ENCODE measurements around the gene LOX. TPM values are rescaled to one million over a fixed set of nuclear protein-coding genes. Genes with fewer than 3 reads are reported as not detected.

Gene LOX
- total RNA-seq, result 38.8 TPM

GRCh38 chr5:122078116-122079110 lies at the start of gene LOX:
TSS of gene LOX (minus strand) at chr5:122078259. CDS start at chr5:122077985, 274 bp downstream.
- intact Hi-C loops (cut with DNase I), result no loop called here
- peak within 1 kb of the TSS; percentile 64 to 71 for H3K4me3 ChIP-seq
- no peaks in the 10 kb centered on the region for H3K36me3 ChIP-seq
- H3K9me3 ChIP-seq, result no peaks in the 10 kb centered on the region
- H3K27me3 ChIP-seq, result no peaks in the 10 kb centered on the region
- peak within 1 kb of the TSS; percentile 80 for H3K27ac ChIP-seq
- H3K4me1 ChIP-seq, result peaks cover 30% of the 10 kb centered on the region
- peak in 1 of 2 donors; percentile 6 for TF ChIP-seq POLR2A (IDR thresholded peaks at IDR 0.05)
- TF ChIP-seq POLR2AphosphoS5 (IDR thresholded peaks at IDR 0.05; ENCODE audit: insufficient read depth in 1 of 2, low read depth in 1 of 2), result peak in 1 of 2 donors; percentile 84
- no peak for TF ChIP-seq CTCF (IDR thresholded peaks at IDR 0.05)
- DNase-seq (ENCODE audit: extremely low spot score in 2 of 2), result peak in 1 of 2 donors; percentile 94

- intact Hi-C loops (cut with DNase I), result no loop called here
- no peak overlapping the region for H3K4me3 ChIP-seq
- no peaks in the 10 kb centered on the region for H3K36me3 ChIP-seq
- H3K9me3 ChIP-seq, result no peaks in the 10 kb centered on the region
- no peak for DNase-seq (ENCODE audit: extremely low spot score in 2 of 2)
- H3K4me1 ChIP-seq, result peaks cover 13% of the 10 kb centered on the region
- H3K27ac ChIP-seq, result peak overlapping the region; percentile 59
- H3K27me3 ChIP-seq, result no peaks in the 10 kb centered on the region
- no peak for TF ChIP-seq POLR2AphosphoS5 (IDR thresholded peaks at IDR 0.05; ENCODE audit: insufficient read depth in 1 of 2, low read depth in 1 of 2)
- TF ChIP-seq CTCF (IDR thresholded peaks at IDR 0.05), result no peak
- no peak for TF ChIP-seq POLR2A (IDR thresholded peaks at IDR 0.05)
Observed at GRCh38 chr5:122126756-122127321, 48.8 kb upstream of the LOX start.

- Histone ChIP-seq H3K27ac (no peak overlapping the region), H3K4me3 (no peak overlapping the region)
Observed at GRCh38 chr5:122126177-122126755, 48.2 kb upstream of the LOX start.

GRCh38 chr5:122124766-122125165 lies 46.7 kb upstream of the LOX start:
- Histone ChIP-seq H3K27me3 (no peaks in the 10 kb centered on the region), H3K36me3 (no peaks in the 10 kb centered on the region), H3K9me3 (no peaks in the 10 kb centered on the region), H3K4me1 (peaks cover 13% of the 10 kb centered on the region), H3K27ac (no peak overlapping the region), H3K4me3 (no peak overlapping the region)
- TF ChIP-seq POLR2AphosphoS5 (IDR thresholded peaks at IDR 0.05; ENCODE audit: insufficient read depth in 1 of 2, low read depth in 1 of 2), result no peak
- TF ChIP-seq POLR2A (IDR thresholded peaks at IDR 0.05), result no peak
- TF ChIP-seq CTCF (IDR thresholded peaks at IDR 0.05), result no peak
- intact Hi-C loops (cut with DNase I), result no loop called here
- no peak for DNase-seq (ENCODE audit: extremely low spot score in 2 of 2)

More at GRCh38 chr5:122126177-122126755, 48.2 kb upstream of the LOX start:
- TF ChIP-seq POLR2AphosphoS5 (IDR thresholded peaks at IDR 0.05; ENCODE audit: insufficient read depth in 1 of 2, low read depth in 1 of 2) (no peak), CTCF (IDR thresholded peaks at IDR 0.05) (no peak), POLR2A (IDR thresholded peaks at IDR 0.05) (no peak)
- Histone ChIP-seq H3K9me3 (no peaks in the 10 kb centered on the region), H3K36me3 (no peaks in the 10 kb centered on the region), H3K4me1 (peaks cover 13% of the 10 kb centered on the region), H3K27me3 (no peaks in the 10 kb centered on the region)
- intact Hi-C loops (cut with DNase I), result no loop called here
- no peak for DNase-seq (ENCODE audit: extremely low spot score in 2 of 2)

All from vagina (tissue), 2 donors.